ENCODE data around the gene NOS3.

Gene NOS3

GRCh38 chr7:150992833-150993302, 2.1 kb downstream of the NOS3 start (continued):
- TF ChIP-seq ZNF132 (tag by site-specific recombination; IDR thresholded peaks at IDR 0.05; ENCODE audit: borderline replicate concordance) = no peak
- TF ChIP-seq ZNF560 (tag by site-specific recombination; IDR thresholded peaks at IDR 0.05; ENCODE audit: borderline replicate concordance) = no peak
- TF ChIP-seq ZFP69B (tag by site-specific recombination; IDR thresholded peaks at IDR 0.05) = no peak
- no peak for TF ChIP-seq KLF9 (tag by site-specific recombination; IDR thresholded peaks at IDR 0.05; ENCODE audit: low read depth)
- TF ChIP-seq ZNF629 (tag by site-specific recombination; IDR thresholded peaks at IDR 0.05) = 0 out of 2 replicates have a peak, but pooled peaks have one; percentile 12
- TF ChIP-seq ZNF76 (tag by site-specific recombination; IDR thresholded peaks at IDR 0.05; ENCODE audit: borderline replicate concordance, low read depth) = peak; percentile 94
- TF ChIP-seq ZBTB17 (tag by site-specific recombination; IDR thresholded peaks at IDR 0.05) = peak; percentile 62; the same call in 1 of the 2 replicates
- no peak for TF ChIP-seq ZNF366 (tag by site-specific recombination; conservative IDR thresholded peaks at IDR 0.05)
- TF ChIP-seq ZNF248 (tag by site-specific recombination; IDR thresholded peaks at IDR 0.05) = no peak
- no peak for TF ChIP-seq ZNF488 (tag by site-specific recombination; IDR thresholded peaks at IDR 0.05)
- no peak for TF ChIP-seq PRDM1 (tag by site-specific recombination; IDR thresholded peaks at IDR 0.05)
- no peak for TF ChIP-seq ZNF157 (tag by site-specific recombination; IDR thresholded peaks at IDR 0.05)
- TF ChIP-seq ZBTB10 (tag by site-specific recombination; IDR thresholded peaks at IDR 0.05) = no peak; the same call in 1 of the 2 replicates
- no peak for TF ChIP-seq RBAK (tag by site-specific recombination; IDR thresholded peaks at IDR 0.05)
- no peak for TF ChIP-seq ZNF292 (tag by site-specific recombination; IDR thresholded peaks at IDR 0.05; ENCODE audit: borderline replicate concordance, low read depth)
- TF ChIP-seq ZNF174 (tag by site-specific recombination; IDR thresholded peaks at IDR 0.05) = no peak
- no peak for TF ChIP-seq ZBTB11 (tag by site-specific recombination; conservative IDR thresholded peaks at IDR 0.05; ENCODE audit: low read depth)
- no peak for TF ChIP-seq ZNF2 (tag by site-specific recombination; IDR thresholded peaks at IDR 0.05)
- peak; percentile 12; the same call in 1 of the 2 replicates for TF ChIP-seq SP3 (tag by site-specific recombination; IDR thresholded peaks at IDR 0.05)
- no peak for TF ChIP-seq CTCF (tag by site-specific recombination; IDR thresholded peaks at IDR 0.05)
- no peak for TF ChIP-seq ZNF776 (tag by site-specific recombination; IDR thresholded peaks at IDR 0.05; ENCODE audit: borderline replicate concordance)
- TF ChIP-seq ZNF626 (tag by site-specific recombination; IDR thresholded peaks at IDR 0.05) = no peak
- no peak for TF ChIP-seq ZSCAN4 (tag by site-specific recombination; IDR thresholded peaks at IDR 0.05)
- no peak for TF ChIP-seq ZNF792 (tag by site-specific recombination; IDR thresholded peaks at IDR 0.05)
- no peak for TF ChIP-seq PBX3 (CRISPR knock-in tag; IDR thresholded peaks at IDR 0.05)
- TF ChIP-seq TCF7L2 (IDR thresholded peaks at IDR 0.05; ENCODE audit: borderline replicate concordance, low read depth, low read length) = no peak
- no peak for TF ChIP-seq WT1 (tag by site-specific recombination; IDR thresholded peaks at IDR 0.05)
- TF ChIP-seq ZNF747 (tag by site-specific recombination; IDR thresholded peaks at IDR 0.05) = no peak
- TF ChIP-seq OVOL3 (tag by site-specific recombination; IDR thresholded peaks at IDR 0.05) = no peak

All from HEK293 (cell line).